ENCODE measurements around the gene DYSF.
"Not testable (repeated sequence)": the region's sequence is repeated elsewhere in the genome, so short reads cannot be mapped to it uniquely, and the experiment has no call there.

DYSF gene

GRCh38 chr2:71484354-71484753 is 31.0 kb downstream of the DYSF start:
- ChIA-PET CTCF (interaction anchor here (0.8 kb wide), 1 partner anchor 25 kb away, joined by 4 read pairs; no protein-coding TSS in a partner anchor), POLR2A (no interaction called here)

GRCh38 chr2:71486881-71487640 is 33.7 kb downstream of the DYSF start:
- CTCF ChIA-PET, result interaction anchor here (1.2 to 1.8 kb wide), 4 partner anchors 22 to 26 kb away, joined by 3 to 6 read pairs (median 5); no protein-coding TSS in a partner anchor
- TF ChIP-seq CTCF (IDR thresholded peaks at IDR 0.05; ENCODE audit: insufficient read depth, low read length, missing control alignments), result no peak
- POLR2A ChIA-PET, result no interaction called here
- no peak overlapping the region for H3K4me3 ChIP-seq (ENCODE audit: low read depth, low read length)
- no peak for DNase-seq (ENCODE audit: low read depth, low spot score)

More at GRCh38 chr2:71484354-71484753, 31.0 kb downstream of the DYSF start:
- DNase-seq (ENCODE audit: low read depth, low spot score), result no peak
- H3K4me3 ChIP-seq (ENCODE audit: low read depth, low read length), result no peak overlapping the region
- TF ChIP-seq CTCF (IDR thresholded peaks at IDR 0.05; ENCODE audit: insufficient read depth, low read length, missing control alignments), result no peak

- CTCF ChIA-PET, result interaction anchor here (0.9 kb wide), 1 partner anchor 19 kb away, joined by 3 read pairs; no protein-coding TSS in a partner anchor
- DNase-seq (ENCODE audit: low read depth, low spot score); H3K4me3 ChIP-seq (ENCODE audit: low read depth, low read length); POLR2A ChIA-PET: not testable (repeated sequence)
Observed at GRCh38 chr2:71491551-71491950, 38.2 kb downstream of the DYSF start.

- TF ChIP-seq CTCF (IDR thresholded peaks at IDR 0.05; ENCODE audit: insufficient read depth, low read length, missing control alignments), result no peak
- ChIA-PET POLR2A (no interaction called here), CTCF (interaction anchor here (0.9 kb wide), 1 partner anchor 18 kb away, joined by 3 read pairs; no protein-coding TSS in a partner anchor)
- no peak for DNase-seq (ENCODE audit: low read depth, low spot score)
- H3K4me3 ChIP-seq (ENCODE audit: low read depth, low read length), result no peak overlapping the region
Observed at GRCh38 chr2:71492112-71492511, 38.8 kb downstream of the DYSF start.

GRCh38 chr2:71494091-71494490 is 40.7 kb downstream of the DYSF start:
- H3K4me3 ChIP-seq (ENCODE audit: low read depth, low read length), result no peak overlapping the region
- DNase-seq (ENCODE audit: low read depth, low spot score), result no peak
- ChIA-PET CTCF (interaction anchor here (1.2 to 1.4 kb wide), 2 partner anchors 12 to 33 kb away, joined by 3 to 4 read pairs; no protein-coding TSS in a partner anchor), POLR2A (no interaction called here)
- TF ChIP-seq CTCF (IDR thresholded peaks at IDR 0.05; ENCODE audit: insufficient read depth, low read length, missing control alignments), result no peak

- CTCF ChIA-PET, result interaction anchor here (1.6 to 2.0 kb wide), 2 partner anchors 16 to 195 kb away, joined by 8 to 9 read pairs; no protein-coding TSS in a partner anchor
- TF ChIP-seq CTCF (IDR thresholded peaks at IDR 0.05; ENCODE audit: insufficient read depth, low read length, missing control alignments), result no peak
- POLR2A ChIA-PET, result no interaction called here
- no peak for DNase-seq (ENCODE audit: low read depth, low spot score)
- H3K4me3 ChIP-seq (ENCODE audit: low read depth, low read length), result no peak overlapping the region
Observed at GRCh38 chr2:71494523-71495155, 41.3 kb downstream of the DYSF start.

Data from AG04449 (cell line).